ENCODE measurements around the gene PPP1R2. TPM values are rescaled to one million over a fixed set of nuclear protein-coding genes. Genes with fewer than 3 reads are reported as not detected.

Gene PPP1R2
- total RNA-seq, 1 experiment from 2014 or later, result 38.3 TPM

GRCh38 chr3:195546130-195546560 lies 3.0 kb upstream of the PPP1R2 start:
- Histone ChIP-seq H3K56ac (ENCODE audit: insufficient read length, low read depth, low read length) (no peak overlapping the region), H3K23me2 (ENCODE audit: insufficient read length, low read depth, low read length, poor library complexity, severe bottlenecking) (peaks cover 9% of the 10 kb centered on the region), H3K18ac (ENCODE audit: insufficient read length, low read depth, low read length) (no peak overlapping the region), H2BK12ac (ENCODE audit: insufficient read length, low read depth, low read length) (no peak overlapping the region), H2BK20ac (ENCODE audit: low read depth, low read length, poor library complexity, severe bottlenecking) (no peak overlapping the region), H3T11ph (ENCODE audit: low read length) (no peak overlapping the region), H3K9ac (ENCODE audit: extremely low read depth, insufficient read length, low read length) (no peak overlapping the region), H3K79me1 (ENCODE audit: insufficient read depth, low read depth, low read length, poor library complexity, severe bottlenecking) (no peaks in the 10 kb centered on the region), H3K4me1 (ENCODE audit: insufficient read depth, low read length) (peaks cover 9% of the 10 kb centered on the region; the same call in 1 of the 2 replicates), H3K79me2 (ENCODE audit: insufficient read depth, low read length) (peaks cover 3% of the 10 kb centered on the region; the same call in 1 of the 2 replicates), H2BK120ac (ENCODE audit: low read depth, low read length, poor library complexity, severe bottlenecking) (no peak overlapping the region), H3K27me3 (ENCODE audit: insufficient read depth, low read length) (no peaks in the 10 kb centered on the region; the same call in 1 of the 2 replicates), H2BK5ac (ENCODE audit: insufficient read length, low read length) (no peak overlapping the region), H4K91ac (ENCODE audit: insufficient read length, low read depth, low read length) (no peak overlapping the region), H3K23ac (ENCODE audit: insufficient read length, low read depth, low read length) (no peak overlapping the region), H4K8ac (replicated peaks; ENCODE audit: insufficient read length, low read depth, low read length) (no peak overlapping the region), H3K9me3 (ENCODE audit: control insufficient read depth, low read depth, low read length) (no peaks in the 10 kb centered on the region), H2AFZ (ENCODE audit: low read length) (no peak overlapping the region), H3K14ac (ENCODE audit: insufficient read depth, low read length) (no peak overlapping the region), H3K4ac (ENCODE audit: low read depth, low read length) (no peak overlapping the region), H2AK5ac (ENCODE audit: insufficient read length, low read length) (no peak overlapping the region), H3K27ac (ENCODE audit: insufficient read length, low read depth, low read length) (no peak overlapping the region), H4K5ac (ENCODE audit: insufficient read length, low read depth, low read length) (no peak overlapping the region), H4K20me1 (ENCODE audit: control insufficient read depth, insufficient read depth, insufficient read length) (no peaks in the 10 kb centered on the region), H2BK15ac (ENCODE audit: low read depth, low read length) (no peak overlapping the region), H3K4me2 (ENCODE audit: insufficient read depth, insufficient read length, low read length) (no peak overlapping the region)
- peaks cover 35% of the 10 kb centered on the region for H3K27me3 Mint-ChIP-seq (ENCODE audit: low read depth)
- no peak overlapping the region for H3K4me3 Mint-ChIP-seq
- no peak overlapping the region for H3K27ac Mint-ChIP-seq
- TF ChIP-seq, protein P1, sequence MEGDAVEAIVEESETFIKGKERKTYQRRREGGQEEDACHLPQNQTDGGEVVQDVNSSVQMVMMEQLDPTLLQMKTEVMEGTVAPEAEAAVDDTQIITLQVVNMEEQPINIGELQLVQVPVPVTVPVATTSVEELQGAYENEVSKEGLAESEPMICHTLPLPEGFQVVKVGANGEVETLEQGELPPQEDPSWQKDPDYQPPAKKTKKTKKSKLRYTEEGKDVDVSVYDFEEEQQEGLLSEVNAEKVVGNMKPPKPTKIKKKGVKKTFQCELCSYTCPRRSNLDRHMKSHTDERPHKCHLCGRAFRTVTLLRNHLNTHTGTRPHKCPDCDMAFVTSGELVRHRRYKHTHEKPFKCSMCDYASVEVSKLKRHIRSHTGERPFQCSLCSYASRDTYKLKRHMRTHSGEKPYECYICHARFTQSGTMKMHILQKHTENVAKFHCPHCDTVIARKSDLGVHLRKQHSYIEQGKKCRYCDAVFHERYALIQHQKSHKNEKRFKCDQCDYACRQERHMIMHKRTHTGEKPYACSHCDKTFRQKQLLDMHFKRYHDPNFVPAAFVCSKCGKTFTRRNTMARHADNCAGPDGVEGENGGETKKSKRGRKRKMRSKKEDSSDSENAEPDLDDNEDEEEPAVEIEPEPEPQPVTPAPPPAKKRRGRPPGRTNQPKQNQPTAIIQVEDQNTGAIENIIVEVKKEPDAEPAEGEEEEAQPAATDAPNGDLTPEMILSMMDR (conservative IDR thresholded peaks at IDR 0.05), result no peak
- no peaks in the 10 kb centered on the region for H3K9me3 Mint-ChIP-seq
- no peak for DNase-seq
- peaks cover 39 to 53% of the 10 kb centered on the region in 2 experiments for H3K4me1 Mint-ChIP-seq
- H3K36me3 Mint-ChIP-seq (ENCODE audit: insufficient read depth in 1 of 3, low read depth in 3 of 3), result peaks cover 0 to 2% (median 0%) of the 10 kb centered on the region in 3 experiments; a peak in 1 of 7 replicates
- WGBS (ENCODE audit: extremely low coverage, insufficient read length, low lambda C conversion rate), result no CpG with 5 or more reads among the region's 4 CpGs
